H1 (cell line): ENCODE data around the gene GRIK4. TPM values are rescaled to one million over a fixed set of nuclear protein-coding genes. Genes with fewer than 3 reads are reported as not detected.

Experiments
- CTCF ChIA-PET: fragments of 300-600 bp; sonication (Branson Sonifier 250); formaldehyde crosslinking; loops from one replicate; lab custom pipeline; 2021; ENCODE audit not compliant: partially characterized antibody; lab: Charles Lee
- POLR2A ChIA-PET: fragments of 300-600 bp; sonication (Branson Sonifier 250); formaldehyde crosslinking; loops from one replicate; lab custom pipeline; 2021; ENCODE audit warnings: inconsistent platforms; ENCODE audit not compliant: partially characterized antibody; lab: Charles Lee
- DNase-seq, 2 experiments: peaks; one replicate each; pipeline versions ENCODE4 v3.0.0 to v3.0.0-alpha.2; 2010 to 2022; ENCODE audit warnings: low spot score in 2 of 2, low read depth in 1 of 2, mixed read lengths in 1 of 2
- FAIRE-seq: peaks from 2 replicates; lab custom pipeline; 2011; peaks lifted over from hg19 to GRCh38; lab: Jason Lieb, UNC
- H2AFZ ChIP-seq: 2 replicates; pipeline ENCODE4 v1.8.1; 2012; ENCODE audit warnings: low read length, inconsistent platforms
- H2AK5ac ChIP-seq: 2 replicates; pipeline ENCODE4 v1.6.1; 2013; ENCODE audit warnings: low read depth, low read length
- H2BK120ac ChIP-seq: replicated peaks from 2 replicates; pipeline ENCODE3; 2013; ENCODE audit warnings: low read depth, low read length, inconsistent platforms
- H2BK12ac ChIP-seq: 2 replicates; pipeline ENCODE4 v1.6.1; 2013; ENCODE audit warnings: low read depth, low read length
- H2BK15ac ChIP-seq: 2 replicates; pipeline ENCODE4 v1.6.1; 2013; ENCODE audit warnings: low read length
- H2BK20ac ChIP-seq: 2 replicates; pipeline ENCODE4 v1.6.1; 2013; ENCODE audit warnings: low read length
- H2BK5ac ChIP-seq: 2 replicates; pipeline ENCODE4 v1.6.1; 2013; ENCODE audit warnings: low read depth, low read length
- H3K14ac ChIP-seq: 2 replicates; pipeline ENCODE4 v1.6.1; 2013; ENCODE audit warnings: inconsistent platforms; ENCODE audit not compliant: insufficient read length
- H3K18ac ChIP-seq: 2 replicates; pipeline ENCODE4 v1.6.1; 2013; ENCODE audit warnings: low read length; ENCODE audit errors: extremely low read depth
- H3K23ac ChIP-seq: 2 replicates; pipeline ENCODE4 v1.6.1; 2013; ENCODE audit warnings: inconsistent platforms; ENCODE audit not compliant: insufficient read length
- H3K23me2 ChIP-seq: 2 replicates; pipeline ENCODE4 v1.6.1; 2013; ENCODE audit warnings: low read depth, low read length
- H3K27ac ChIP-seq: 2 replicates; pipeline ENCODE4 v1.6.1; 2011; ENCODE audit warnings: low read depth, low read length, inconsistent platforms
- H3K27me3 ChIP-seq, 4 experiments: replicated peaks in 1 of 4; 1 replicate in 1 of 4; 2 replicates in 3 of 4; pipeline versions ENCODE4 v1.6.1 to v1.8.1; 2011 to 2013; ENCODE audit warnings: low read length in 3 of 4, mild to moderate bottlenecking in 3 of 4, inconsistent platforms in 2 of 4, mixed read lengths in 2 of 4, moderate library complexity in 1 of 4; ENCODE audit not compliant: control insufficient read depth in 3 of 4, insufficient read depth in 3 of 4; ENCODE audit errors: extremely low read depth in 1 of 4
- H3K36me3 ChIP-seq, 4 experiments: 2 replicates each; pipeline versions ENCODE4 v1.6.1 to v1.8.1; 2011 to 2013; ENCODE audit warnings: mild to moderate bottlenecking in 4 of 4, low read length in 3 of 4, moderate library complexity in 2 of 4, control low read depth in 1 of 4, inconsistent platforms in 1 of 4; ENCODE audit not compliant: insufficient read depth in 4 of 4, control insufficient read depth in 2 of 4
- H3K4ac ChIP-seq: replicated peaks from 2 replicates; pipeline ENCODE3; 2013; ENCODE audit warnings: low read length, low read depth, mixed read lengths, inconsistent platforms; ENCODE audit not compliant: insufficient read length
- H3K4me1 ChIP-seq, 4 experiments: replicated peaks in 1 of 4; 1 replicate in 1 of 4; 2 replicates in 3 of 4; pipeline versions ENCODE4 v1.6.1 to v1.8.1; 2011 to 2013; ENCODE audit warnings: low read length in 3 of 4, inconsistent platforms in 2 of 4, mixed read lengths in 1 of 4; ENCODE audit not compliant: insufficient read depth in 4 of 4, control insufficient read depth in 3 of 4
- H3K4me2 ChIP-seq, 2 experiments: 2 replicates each; pipeline versions ENCODE4 v1.6.1 to v1.8.1; 2011 to 2013; ENCODE audit warnings: low read depth in 2 of 2, low read length in 2 of 2, control low read depth in 1 of 2, inconsistent platforms in 1 of 2, mild to moderate bottlenecking in 1 of 2; ENCODE audit not compliant: insufficient read depth in 1 of 2
- H3K4me3 ChIP-seq, 4 experiments: fragments of 200-600, 300-600 bp in 1 of 4; sonication (generic), shearing (Covaris generic), sonication (Bioruptor Twin) in 1 of 4; 2 replicates each; pipeline versions ENCODE4 v1.5.1 to v1.8.1; 2011 to 2016; ENCODE audit warnings: low read length in 4 of 4, low read depth in 3 of 4, control low read depth in 2 of 4, inconsistent platforms in 2 of 4, mild to moderate bottlenecking in 2 of 4, mixed read lengths in 1 of 4, moderate library complexity in 1 of 4; ENCODE audit not compliant: insufficient read depth in 2 of 4; ENCODE audit errors: extremely low read depth in 1 of 4
- H3K56ac ChIP-seq: replicated peaks from 2 replicates; pipeline ENCODE3; 2013; ENCODE audit warnings: low read depth, mild to moderate bottlenecking, mixed read lengths, low read length, inconsistent platforms; ENCODE audit not compliant: insufficient read length
- H3K79me1 ChIP-seq: 2 replicates; pipeline ENCODE4 v1.6.1; 2013; ENCODE audit warnings: low read depth, low read length, control low read depth
- H3K79me2 ChIP-seq, 2 experiments: 2 replicates each; pipeline versions ENCODE4 v1.6.1 to v1.8.1; 2012 to 2013; ENCODE audit warnings: low read length in 2 of 2, mild to moderate bottlenecking in 2 of 2, inconsistent platforms in 1 of 2; ENCODE audit not compliant: insufficient read depth in 2 of 2, control insufficient read depth in 1 of 2
- H3K9ac ChIP-seq, 4 experiments: replicated peaks in 1 of 4; 1 replicate in 1 of 4; 2 replicates in 3 of 4; pipeline versions ENCODE4 v1.6.1 to v1.8.1; 2011 to 2013; ENCODE audit warnings: low read depth in 3 of 4, low read length in 3 of 4, control low read depth in 2 of 4, mild to moderate bottlenecking in 2 of 4, moderate library complexity in 2 of 4, inconsistent platforms in 1 of 4; ENCODE audit errors: extremely low read depth in 1 of 4
- H3K9me3 ChIP-seq, 2 experiments: 2 replicates each; pipeline versions ENCODE4 v1.6.1 to v1.8.1; 2012 to 2013; ENCODE audit warnings: mild to moderate bottlenecking in 2 of 2, moderate library complexity in 2 of 2, control low read depth in 1 of 2, inconsistent platforms in 1 of 2, low read depth in 1 of 2, low read length in 1 of 2, mixed read lengths in 1 of 2; ENCODE audit not compliant: insufficient read depth in 2 of 2
- H4K20me1 ChIP-seq, 2 experiments: replicated peaks in 1 of 2; 2 replicates each; pipeline versions ENCODE3 to v1.8.1; 2011 to 2013; ENCODE audit warnings: inconsistent platforms in 2 of 2, low read length in 2 of 2, mild to moderate bottlenecking in 1 of 2; ENCODE audit not compliant: insufficient read depth in 2 of 2, control insufficient read depth in 1 of 2
- H4K5ac ChIP-seq: 2 replicates; pipeline ENCODE4 v1.6.1; 2013; ENCODE audit warnings: low read length, low read depth, mixed read lengths, inconsistent platforms; ENCODE audit not compliant: insufficient read length
- H4K8ac ChIP-seq: 2 replicates; pipeline ENCODE4 v1.8.0; 2013; ENCODE audit warnings: mild to moderate bottlenecking, moderate library complexity, low read length, inconsistent platforms; ENCODE audit not compliant: insufficient read depth; ENCODE audit errors: extremely low read depth
- H4K91ac ChIP-seq: replicated peaks from 2 replicates; pipeline ENCODE3; 2013; ENCODE audit warnings: low read length, mixed read lengths, inconsistent platforms; ENCODE audit not compliant: insufficient read length
- BRCA1 ChIP-seq: IDR thresholded peaks from 2 replicates; pipeline ENCODE4 v1.6.1; 2012; ENCODE audit warnings: low read depth, low read length, improper control_type of control experiment
- CTCF ChIP-seq, 3 experiments: IDR thresholded peaks; 1 replicate in 2 of 3; 2 replicates in 1 of 3; pipeline versions ENCODE4 v1.5.1 to v1.6.1; 2011; ENCODE audit warnings: low read length in 3 of 3, mild to moderate bottlenecking in 3 of 3, inconsistent platforms in 2 of 3, low read depth in 1 of 3, moderate library complexity in 1 of 3; ENCODE audit not compliant: insufficient read depth in 1 of 3; ENCODE audit errors: control extremely low read depth in 1 of 3
- KDM5A ChIP-seq: fragments of 200-600 bp; IDR thresholded peaks from 2 replicates; pipeline ENCODE4 v1.7.1; 2012; ENCODE audit warnings: mild to moderate bottlenecking, low read length, inconsistent platforms, mixed read lengths
- POLR2AphosphoS5 ChIP-seq: IDR thresholded peaks from 2 replicates; pipeline ENCODE4 v1.6.1; 2011; ENCODE audit warnings: low read depth, low read length
- RAD21 ChIP-seq, 2 experiments: IDR thresholded peaks in 1 of 2; conservative IDR thresholded peaks in 1 of 2; 2 replicates each; pipeline ENCODE4 v1.6.1; 2011; ENCODE audit warnings: low read depth in 2 of 2, low read length in 2 of 2, improper control_type of control experiment in 1 of 2, inconsistent platforms in 1 of 2, mild to moderate bottlenecking in 1 of 2, moderate library complexity in 1 of 2
- WGBS, 2 experiments: shearing (Covaris generic) in 1 of 2; methylation state at CpG; one replicate each; pipeline versions ENCODE4 v1.1.6 to v1.1.7; 2013 to 2015; ENCODE audit warnings: low lambda C conversion rate in 2 of 2, mixed read lengths in 2 of 2, inconsistent platforms in 1 of 2, low coverage in 1 of 2, missing lambda C conversion rate in 1 of 2; ENCODE audit not compliant: insufficient replicate concordance in 2 of 2, insufficient coverage in 1 of 2, insufficient read length in 1 of 2; ENCODE audit errors: extremely low coverage in 1 of 2, missing lambda C conversion rate in 1 of 2; 5-methylcytosine and 5-hydroxymethylcytosine counted together
- polyA plus RNA-seq, 7 experiments: library from polyadenylated mRNA; depleted of rRNA in 3 of 7; stranded (reverse) in 5 of 7; unstranded in 2 of 7; fragments of >200 nt in 5 of 7; fragments of 200-250 nt in 2 of 7; gene quantifications; 1 replicate in 5 of 7; 2 replicates in 1 of 7; 4 replicates in 1 of 7; pipeline versions ENCODE4 v1.2.1 to v1.2.3, GENCODE V29; 2011 to 2013; ENCODE audit warnings: missing spikeins in 2 of 7, mixed read lengths in 2 of 7
- total RNA-seq: library from RNA; stranded (reverse); fragmentation: NEBNext Ultra II Directional; extraction: Animal tissue kit (Norgen Biotek cat#: 25700); gene quantifications from 2 replicates; pipeline ENCODE4 v1.2.1, GENCODE V29; 2021

Gene GRIK4
- total and polyA plus RNA-seq, 2 of the 8 experiments (the other 6 are each of a cell fraction or from before 2014, with no cell fraction given) = 1.2 to 2.9 TPM

DNA sequence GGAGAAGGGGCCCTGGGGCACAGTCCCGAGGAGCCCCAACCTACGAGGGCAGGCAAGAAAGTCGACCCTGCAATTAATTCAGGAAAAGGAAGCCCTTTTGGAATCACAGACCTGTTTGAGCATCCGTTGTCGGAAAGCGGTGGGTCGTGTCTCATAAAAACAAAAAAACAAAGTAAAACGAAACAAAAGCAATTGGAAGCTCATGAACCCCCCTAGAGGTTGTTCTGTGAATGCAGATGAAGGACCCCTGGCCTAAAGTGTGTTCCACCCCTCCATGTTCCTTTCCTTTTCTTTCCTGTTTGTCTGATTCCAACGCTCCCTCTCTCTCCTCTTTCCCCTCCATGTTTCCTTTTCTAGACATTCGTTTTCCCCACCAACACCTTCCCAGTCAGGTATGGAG is 203.7 kb downstream of the GRIK4 start:
- Histone ChIP-seq H3K23ac (no peak overlapping the region), H3K4ac (no peak overlapping the region), H3K4me1 (peaks cover 0 to 21% (median 10%) of the 10 kb centered on the region in 4 experiments; a peak in 6 of 7 replicates), H3K14ac (no peak overlapping the region), H2BK120ac (no peak overlapping the region), H3K9ac (no peak overlapping the region), H3K9me3 (no peaks in the 10 kb centered on the region), H2BK5ac (no peak overlapping the region), H3K27me3 (no peaks in the 10 kb centered on the region; a peak in 3 of 7 replicates), H3K27ac (no peak overlapping the region), H3K23me2 (no peaks in the 10 kb centered on the region; the same call in 1 of the 2 replicates), H4K5ac (no peak overlapping the region), H3K4me2 (no peak overlapping the region), H2AK5ac (no peak overlapping the region), H3K36me3 (no peaks in the 10 kb centered on the region), H4K20me1 (no peaks in the 10 kb centered on the region), H3K56ac (no peak overlapping the region), H2BK20ac (no peak overlapping the region), H3K79me2 (no peaks in the 10 kb centered on the region)
- DNase-seq = no peak
- ChIA-PET POLR2A (interaction anchor here (0.7 to 0.8 kb wide), 2 partner anchors 13 to 57 kb away, joined by 3 read pairs; no protein-coding TSS in a partner anchor), CTCF (interaction anchor here (0.5 to 19.6 kb wide), 35 partner anchors 9 to 394 kb away, joined by 3 to 300 read pairs (median 5); no protein-coding TSS in a partner anchor)
- peak; percentile 78 for FAIRE-seq
- no peak for TF ChIP-seq POLR2AphosphoS5
- TF ChIP-seq BRCA1 = no peak
- TF ChIP-seq CTCF (IDR thresholded peaks at IDR 0.05; ENCODE audit: control extremely low read depth in 1 of 3, insufficient read depth in 1 of 3, low read depth in 1 of 3, low read length in 3 of 3) = peak; percentile 15 to 67 (median 47); a peak in 3 of 4 replicates
- peak; percentile 34 to 48; a peak in 3 of 4 replicates for TF ChIP-seq RAD21 (IDR thresholded peaks at IDR 0.05 in 1 of 2, conservative IDR thresholded peaks at IDR 0.05 in 1 of 2; ENCODE audit: low read depth in 2 of 2, low read length in 2 of 2)
- TF ChIP-seq KDM5A = no peak
- TF ChIP-seq, all 59 proteins: peak for 2
- H3K4me3 ChIP-seq = no peak overlapping the region
- no peak overlapping the region for H4K91ac ChIP-seq
- H2BK12ac ChIP-seq = peak overlapping the region; percentile 62
- peak overlapping the region; percentile 91; the same call in 1 of the 2 replicates for H2AFZ ChIP-seq
- WGBS, 2 experiments = 63% methylated on average over 10 of the region's 10 CpGs; no CpG with 5 or more reads in 1 of the 2 experiments
- H3K18ac ChIP-seq = 0 out of 2 replicates have a peak overlapping the region, but pooled peaks have one; percentile 3
- no peak overlapping the region for H4K8ac ChIP-seq
- 0 out of 2 replicates have a peak overlapping the region, but pooled peaks have one; percentile 61 for H2BK15ac ChIP-seq
- no peaks in the 10 kb centered on the region for H3K79me1 ChIP-seq
